Testis (tissue), 2 donors: ENCODE measurements around the gene NUPR1.
A peak's percentile ranks its signal among the peaks of the same experiment; 100 is the strongest.

Experiments
- POLR2A ChIP-seq: fragments of 450-650 bp; IDR thresholded peaks from one replicate; pipeline ENCODE4 v1.6.1; 2017; ENCODE audit warnings: antibody characterized with exemption, mild to moderate bottlenecking, moderate library complexity
- TF ChIP-seq, protein P1 (sequence below), 3 experiments: fragments of 450-650 bp in 2 of 3; fragments of 200-600 bp in 1 of 3; sonication (generic) in 1 of 3; IDR thresholded peaks; one replicate each; pipeline ENCODE4 v1.5.1; 2016 to 2019; ENCODE audit warnings: antibody characterized with exemption in 3 of 3, mild to moderate bottlenecking in 2 of 3, moderate library complexity in 1 of 3

DNA sequence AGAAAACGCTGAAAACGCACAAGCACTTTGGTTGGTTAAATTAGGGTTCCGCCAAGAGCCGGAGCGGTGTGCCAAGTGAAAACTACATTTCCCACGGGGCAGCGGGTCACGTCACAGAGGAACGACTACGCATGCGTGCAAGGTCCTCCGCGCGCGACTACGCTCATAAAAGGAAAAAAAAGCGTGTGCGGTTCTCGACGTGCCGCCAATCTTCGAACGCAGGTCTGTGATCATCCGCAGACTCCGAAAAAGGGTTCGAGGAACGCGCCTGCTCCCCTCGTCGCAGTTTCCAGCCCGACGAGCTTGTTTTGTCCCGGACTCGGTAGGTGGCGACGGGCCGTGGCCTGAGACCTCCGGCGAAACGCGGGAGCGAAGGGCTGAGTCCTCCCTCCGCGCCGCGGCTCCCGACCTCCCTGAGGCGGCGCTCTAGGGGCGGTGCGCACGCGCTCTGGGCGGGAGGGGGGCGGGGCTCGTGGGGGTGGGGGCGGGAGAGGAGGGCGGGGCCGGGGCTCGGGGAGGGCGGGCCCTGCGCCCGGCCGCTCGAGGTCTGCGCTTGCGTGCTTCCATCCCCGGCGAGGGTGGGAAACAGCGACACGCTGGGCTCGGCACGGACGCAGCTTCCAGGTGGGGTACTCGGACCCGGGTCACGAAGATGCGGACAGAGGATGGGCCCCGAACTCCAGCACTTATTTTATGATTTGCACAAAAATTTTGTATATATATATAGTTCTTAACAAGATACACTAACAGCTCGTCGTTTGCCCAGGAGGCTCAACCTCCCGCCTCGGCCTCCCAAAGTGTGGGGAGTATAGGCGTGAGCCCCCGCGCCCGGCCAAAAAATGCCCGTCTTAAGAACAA lies 15.2 kb upstream of the NUPR1 start, which contains the start of gene SGF29:
- TF ChIP-seq, protein P1, sequence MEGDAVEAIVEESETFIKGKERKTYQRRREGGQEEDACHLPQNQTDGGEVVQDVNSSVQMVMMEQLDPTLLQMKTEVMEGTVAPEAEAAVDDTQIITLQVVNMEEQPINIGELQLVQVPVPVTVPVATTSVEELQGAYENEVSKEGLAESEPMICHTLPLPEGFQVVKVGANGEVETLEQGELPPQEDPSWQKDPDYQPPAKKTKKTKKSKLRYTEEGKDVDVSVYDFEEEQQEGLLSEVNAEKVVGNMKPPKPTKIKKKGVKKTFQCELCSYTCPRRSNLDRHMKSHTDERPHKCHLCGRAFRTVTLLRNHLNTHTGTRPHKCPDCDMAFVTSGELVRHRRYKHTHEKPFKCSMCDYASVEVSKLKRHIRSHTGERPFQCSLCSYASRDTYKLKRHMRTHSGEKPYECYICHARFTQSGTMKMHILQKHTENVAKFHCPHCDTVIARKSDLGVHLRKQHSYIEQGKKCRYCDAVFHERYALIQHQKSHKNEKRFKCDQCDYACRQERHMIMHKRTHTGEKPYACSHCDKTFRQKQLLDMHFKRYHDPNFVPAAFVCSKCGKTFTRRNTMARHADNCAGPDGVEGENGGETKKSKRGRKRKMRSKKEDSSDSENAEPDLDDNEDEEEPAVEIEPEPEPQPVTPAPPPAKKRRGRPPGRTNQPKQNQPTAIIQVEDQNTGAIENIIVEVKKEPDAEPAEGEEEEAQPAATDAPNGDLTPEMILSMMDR (IDR thresholded peaks at IDR 0.05): peak; percentile 9 to 12 (median 12)
- peak; percentile 72 for TF ChIP-seq POLR2A
